Measurements from ENCODE around the gene PPP2R2B.

Gene PPP2R2B

GRCh38 chr5:146758076-146758475 lies 120.5 kb downstream of the PPP2R2B start:
- Histone ChIP-seq H3K4me1 (ENCODE audit: insufficient read depth, low read length) (peaks cover 23% of the 10 kb centered on the region), H3K4me3 (ENCODE audit: low read length) (no peak overlapping the region), H3K27me3 (ENCODE audit: insufficient read depth, low read length) (no peaks in the 10 kb centered on the region), H3K36me3 (ENCODE audit: insufficient read depth, low read length) (no peaks in the 10 kb centered on the region), H3K9me3 (ENCODE audit: low read length) (no peaks in the 10 kb centered on the region), H2AFZ (ENCODE audit: low read depth, low read length) (no peak overlapping the region)

- Histone ChIP-seq H2AFZ (ENCODE audit: low read depth, low read length) (no peak overlapping the region), H3K36me3 (ENCODE audit: insufficient read depth, low read length) (no peaks in the 10 kb centered on the region), H3K4me3 (ENCODE audit: low read length) (no peak overlapping the region), H3K27me3 (ENCODE audit: insufficient read depth, low read length) (no peaks in the 10 kb centered on the region), H3K4me1 (ENCODE audit: insufficient read depth, low read length) (peaks cover 27% of the 10 kb centered on the region), H3K9me3 (ENCODE audit: low read length) (no peaks in the 10 kb centered on the region)
These were observed 122.0 kb downstream of the PPP2R2B start for GRCh38 chr5:146756546-146756945.

GRCh38 chr5:146755793-146756192 lies 122.8 kb downstream of the PPP2R2B start:
- H3K4me1 ChIP-seq (ENCODE audit: insufficient read depth, low read length): peaks cover 27% of the 10 kb centered on the region
- no peaks in the 10 kb centered on the region for H3K27me3 ChIP-seq (ENCODE audit: insufficient read depth, low read length)
- no peaks in the 10 kb centered on the region for H3K9me3 ChIP-seq (ENCODE audit: low read length)
- no peak overlapping the region for H2AFZ ChIP-seq (ENCODE audit: low read depth, low read length)
- no peaks in the 10 kb centered on the region for H3K36me3 ChIP-seq (ENCODE audit: insufficient read depth, low read length)
- H3K4me3 ChIP-seq (ENCODE audit: low read length): no peak overlapping the region

- no peaks in the 10 kb centered on the region for H3K27me3 ChIP-seq (ENCODE audit: insufficient read depth, low read length)
- H3K4me3 ChIP-seq (ENCODE audit: low read length): no peak overlapping the region
- peaks cover 27% of the 10 kb centered on the region for H3K4me1 ChIP-seq (ENCODE audit: insufficient read depth, low read length)
- no peaks in the 10 kb centered on the region for H3K9me3 ChIP-seq (ENCODE audit: low read length)
- no peak overlapping the region for H2AFZ ChIP-seq (ENCODE audit: low read depth, low read length)
- no peaks in the 10 kb centered on the region for H3K36me3 ChIP-seq (ENCODE audit: insufficient read depth, low read length)
These were observed 123.9 kb downstream of the PPP2R2B start for GRCh38 chr5:146754621-146755020.

- H3K9me3 ChIP-seq (ENCODE audit: low read length): no peaks in the 10 kb centered on the region
- H3K4me1 ChIP-seq (ENCODE audit: insufficient read depth, low read length): peaks cover 27% of the 10 kb centered on the region
- no peak overlapping the region for H2AFZ ChIP-seq (ENCODE audit: low read depth, low read length)
- no peaks in the 10 kb centered on the region for H3K27me3 ChIP-seq (ENCODE audit: insufficient read depth, low read length)
- no peak overlapping the region for H3K4me3 ChIP-seq (ENCODE audit: low read length)
- no peaks in the 10 kb centered on the region for H3K36me3 ChIP-seq (ENCODE audit: insufficient read depth, low read length)
These were observed 124.9 kb downstream of the PPP2R2B start for GRCh38 chr5:146753641-146754040.

- Histone ChIP-seq H2AFZ (ENCODE audit: low read depth, low read length) (no peak overlapping the region), H3K4me1 (ENCODE audit: insufficient read depth, low read length) (peaks cover 27% of the 10 kb centered on the region), H3K36me3 (ENCODE audit: insufficient read depth, low read length) (no peaks in the 10 kb centered on the region), H3K27me3 (ENCODE audit: insufficient read depth, low read length) (no peaks in the 10 kb centered on the region), H3K4me3 (ENCODE audit: low read length) (no peak overlapping the region), H3K9me3 (ENCODE audit: low read length) (no peaks in the 10 kb centered on the region)
These were observed 126.7 kb downstream of the PPP2R2B start for GRCh38 chr5:146751781-146752401.

- Histone ChIP-seq H3K36me3 (ENCODE audit: insufficient read depth, low read length) (no peaks in the 10 kb centered on the region), H3K27me3 (ENCODE audit: insufficient read depth, low read length) (no peaks in the 10 kb centered on the region)
These were observed 127.5 kb downstream of the PPP2R2B start for GRCh38 chr5:146751054-146751453.

GRCh38 chr5:146748533-146748932 lies 130.0 kb downstream of the PPP2R2B start:
- Histone ChIP-seq H3K36me3 (ENCODE audit: insufficient read depth, low read length) (no peaks in the 10 kb centered on the region), H3K4me3 (ENCODE audit: low read length) (no peak overlapping the region), H3K27me3 (ENCODE audit: insufficient read depth, low read length) (no peaks in the 10 kb centered on the region), H3K4me1 (ENCODE audit: insufficient read depth, low read length) (peaks cover 26% of the 10 kb centered on the region), H2AFZ (ENCODE audit: low read depth, low read length) (no peak overlapping the region), H3K9me3 (ENCODE audit: low read length) (no peaks in the 10 kb centered on the region)

More at GRCh38 chr5:146751054-146751453, 127.5 kb downstream of the PPP2R2B start:
- H3K9me3 ChIP-seq (ENCODE audit: low read length): no peaks in the 10 kb centered on the region
- H3K4me3 ChIP-seq (ENCODE audit: low read length): no peak overlapping the region
- H3K4me1 ChIP-seq (ENCODE audit: insufficient read depth, low read length): peaks cover 24% of the 10 kb centered on the region
- no peak overlapping the region for H2AFZ ChIP-seq (ENCODE audit: low read depth, low read length)

DNA sequence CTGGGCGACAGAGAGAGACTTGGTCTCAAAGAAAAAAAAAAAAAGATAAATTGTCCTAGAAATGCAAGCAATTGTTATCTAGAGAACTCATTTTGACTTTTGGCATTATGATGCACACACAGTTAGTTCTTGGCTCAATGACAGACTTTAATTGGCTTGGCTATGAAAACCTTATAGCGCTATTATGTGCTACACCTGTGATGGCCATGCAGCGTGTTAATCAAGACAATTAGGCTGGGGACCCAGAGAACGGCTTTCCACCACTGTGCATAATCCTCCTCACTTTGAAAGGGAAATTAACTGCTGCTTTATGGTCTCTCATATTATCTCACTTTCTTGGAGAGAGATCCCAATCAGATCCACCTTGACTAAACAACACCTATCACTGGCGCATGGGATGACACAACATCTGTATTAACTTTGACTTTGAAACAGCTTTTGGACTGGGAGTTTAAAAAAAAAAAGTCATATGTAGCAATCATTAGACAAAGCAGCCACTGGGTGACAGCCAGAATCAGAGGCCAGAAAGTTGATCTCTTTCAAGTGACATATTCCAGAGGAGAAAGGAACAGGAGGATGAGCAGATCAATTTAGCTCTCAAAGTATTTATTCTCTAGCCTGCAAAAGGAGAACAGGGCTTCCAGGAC lies 132.5 kb downstream of the PPP2R2B start:
- Histone ChIP-seq H2AFZ (ENCODE audit: low read depth, low read length) (no peak overlapping the region), H3K4me3 (ENCODE audit: low read length) (no peak overlapping the region), H3K4me1 (ENCODE audit: insufficient read depth, low read length) (peaks cover 21% of the 10 kb centered on the region), H3K36me3 (ENCODE audit: insufficient read depth, low read length) (no peaks in the 10 kb centered on the region), H3K27me3 (ENCODE audit: insufficient read depth, low read length) (no peaks in the 10 kb centered on the region), H3K9me3 (ENCODE audit: low read length) (no peaks in the 10 kb centered on the region)

GRCh38 chr5:146744068-146744745 lies 134.3 kb downstream of the PPP2R2B start:
- Histone ChIP-seq H2AFZ (ENCODE audit: low read depth, low read length) (no peak overlapping the region), H3K27me3 (ENCODE audit: insufficient read depth, low read length) (no peaks in the 10 kb centered on the region), H3K4me3 (ENCODE audit: low read length) (no peak overlapping the region), H3K9me3 (ENCODE audit: low read length) (no peaks in the 10 kb centered on the region), H3K36me3 (ENCODE audit: insufficient read depth, low read length) (no peaks in the 10 kb centered on the region), H3K4me1 (ENCODE audit: insufficient read depth, low read length) (peaks cover 21% of the 10 kb centered on the region)

DNA sequence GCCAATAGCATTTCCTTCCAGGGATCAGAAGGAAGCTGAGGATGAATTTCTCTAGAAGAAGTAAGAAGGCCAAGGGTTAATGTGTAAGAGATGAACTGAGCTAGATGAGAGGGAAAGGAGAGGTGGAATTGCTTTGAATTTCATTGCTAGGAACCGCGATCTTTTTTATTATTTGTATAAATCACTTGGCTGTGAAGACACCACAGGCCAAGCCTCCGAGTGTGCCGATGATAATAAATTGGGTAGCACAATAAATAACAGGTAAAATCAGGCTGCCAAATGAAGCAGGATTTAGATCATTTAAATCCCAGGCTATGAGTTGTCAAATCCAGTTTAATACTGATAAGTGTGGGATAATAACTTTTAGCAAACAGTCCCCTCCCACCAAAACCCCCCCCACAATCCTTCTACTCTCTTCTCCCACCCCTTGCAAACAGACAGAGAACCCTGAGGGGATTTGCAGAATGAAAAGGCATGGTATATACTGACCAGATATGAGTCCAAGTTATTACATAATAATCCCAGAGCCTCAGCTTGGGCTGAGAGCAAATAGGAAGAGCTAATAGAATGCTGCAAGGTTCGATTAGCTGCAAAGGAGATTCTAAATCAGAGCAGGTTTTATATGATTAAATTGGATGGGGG lies 143.5 kb downstream of the PPP2R2B start:
- H3K9me3 ChIP-seq (ENCODE audit: low read length): peaks cover 5% of the 10 kb centered on the region
- H2AFZ ChIP-seq (ENCODE audit: low read depth, low read length): no peak overlapping the region
- no peaks in the 10 kb centered on the region for H3K36me3 ChIP-seq (ENCODE audit: insufficient read depth, low read length)
- H3K27me3 ChIP-seq (ENCODE audit: insufficient read depth, low read length): no peaks in the 10 kb centered on the region
- peaks cover 20% of the 10 kb centered on the region for H3K4me1 ChIP-seq (ENCODE audit: insufficient read depth, low read length)
- no peak overlapping the region for H3K4me3 ChIP-seq (ENCODE audit: low read length)

DNA sequence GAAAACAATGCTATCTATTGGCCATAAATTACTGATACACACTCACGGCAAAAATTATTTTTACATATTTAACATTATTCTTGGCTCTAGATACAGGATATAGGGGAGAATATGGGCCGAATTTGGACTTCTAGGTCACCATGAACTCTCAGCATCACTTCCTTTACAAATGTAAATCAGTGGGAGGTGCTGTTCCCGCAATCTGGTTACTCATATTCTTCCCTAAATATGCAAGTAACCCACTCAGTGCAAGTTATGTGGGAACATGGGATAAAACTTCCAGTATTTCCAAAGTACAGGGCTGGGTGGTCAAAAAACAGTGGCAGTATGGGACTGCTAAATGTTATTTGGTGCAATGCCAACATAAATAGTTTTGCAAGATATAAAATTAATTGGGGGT lies 145.6 kb downstream of the PPP2R2B start:
- Histone ChIP-seq H2AFZ (ENCODE audit: low read depth, low read length) (no peak overlapping the region), H3K4me3 (ENCODE audit: low read length) (no peak overlapping the region), H3K9me3 (ENCODE audit: low read length) (peaks cover 5% of the 10 kb centered on the region), H3K4me1 (ENCODE audit: insufficient read depth, low read length) (peaks cover 20% of the 10 kb centered on the region), H3K27me3 (ENCODE audit: insufficient read depth, low read length) (no peaks in the 10 kb centered on the region), H3K36me3 (ENCODE audit: insufficient read depth, low read length) (no peaks in the 10 kb centered on the region)

All from neuron (in vitro differentiated cells).